GM19025 (cell line): ENCODE data around the gene CHRNA3.
"Not testable (repeated sequence)": the region's sequence is repeated elsewhere in the genome, so short reads cannot be mapped to it uniquely, and the experiment has no call there.

ENCODE experiments used
- ATAC-seq: cut with Tn5 transposase; IDR thresholded peaks from one replicate; pipeline ENCODE4 v1.9.1; 2021; ENCODE audit warnings: mild to moderate bottlenecking, low read depth, moderate library complexity; ENCODE audit not compliant: unreplicated experiment

CHRNA3 gene

GRCh38 chr15:78565097-78565950 lies 55.5 kb downstream of the CHRNA3 start, which contains the start of gene CHRNA5:
TSS of gene CHRNA5 (plus strand) at chr15:78565520. CDS start at chr15:78565720, 200 bp downstream.
- ATAC-seq, result peak; percentile 81

DNA sequence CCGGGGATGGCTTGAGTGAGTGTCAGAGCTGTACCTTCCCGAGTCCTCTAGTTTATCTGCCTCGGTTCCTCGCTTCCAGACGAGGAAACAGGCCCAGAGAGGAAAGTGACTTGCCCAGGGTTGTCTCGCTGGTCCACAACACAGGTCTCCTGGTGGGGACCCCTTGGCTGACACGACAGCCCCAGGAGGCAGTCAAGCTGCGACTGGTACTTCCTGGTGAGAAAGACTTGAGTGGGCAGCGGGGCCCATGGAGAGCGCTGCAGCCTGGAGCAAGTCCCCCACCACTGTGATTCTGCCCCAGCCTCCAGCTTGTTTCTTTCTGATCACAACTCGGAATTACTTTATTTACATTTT lies 56.1 kb downstream of the CHRNA3 start:
- no peak for ATAC-seq

DNA sequence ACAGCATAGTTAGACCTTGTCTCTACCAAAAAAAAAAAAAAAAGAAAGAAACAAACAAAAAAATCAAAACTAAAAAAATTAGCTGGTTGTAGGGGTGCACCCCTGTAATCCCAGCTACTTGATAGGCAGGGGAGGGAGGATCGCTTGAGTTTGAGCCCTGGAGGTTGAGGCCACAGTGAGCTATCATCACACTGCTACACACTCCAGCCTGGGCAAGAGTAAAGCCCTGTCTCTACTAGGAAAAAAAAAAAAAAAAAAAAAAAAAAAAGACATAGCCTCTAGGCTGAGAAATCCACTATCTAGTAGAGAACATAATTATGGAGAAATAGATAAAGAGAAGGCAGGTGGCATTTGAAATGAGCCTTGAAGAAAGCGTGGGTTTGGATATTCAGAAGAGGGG lies 57.7 kb downstream of the CHRNA3 start:
- no peak for ATAC-seq

DNA sequence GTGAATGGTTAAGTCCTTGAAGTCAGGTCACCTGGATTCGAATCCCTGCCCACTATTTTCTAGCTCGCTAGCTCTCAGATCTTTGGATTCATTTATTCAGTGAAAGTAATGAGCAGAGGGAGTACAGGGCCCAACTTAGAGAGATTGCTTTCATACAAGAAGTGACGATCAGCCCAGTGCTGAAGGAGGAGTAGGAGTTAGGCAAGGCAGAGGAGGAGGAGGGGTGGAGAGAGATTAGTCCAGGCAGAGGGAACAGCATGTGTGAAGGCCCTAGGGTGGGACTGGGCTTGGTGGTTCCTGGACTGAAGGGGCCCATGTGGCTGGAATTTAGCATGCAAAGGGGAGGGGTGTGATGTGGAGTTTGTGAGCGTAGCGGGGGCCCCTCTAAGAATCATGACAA lies 59.3 kb downstream of the CHRNA3 start:
- ATAC-seq, result no peak

- not testable (repeated sequence) for ATAC-seq
Measured at GRCh38 chr15:78560201-78560600, 60.6 kb downstream of the CHRNA3 start.

GRCh38 chr15:78552597-78552996 lies 68.2 kb downstream of the CHRNA3 start:
- no peak for ATAC-seq

DNA sequence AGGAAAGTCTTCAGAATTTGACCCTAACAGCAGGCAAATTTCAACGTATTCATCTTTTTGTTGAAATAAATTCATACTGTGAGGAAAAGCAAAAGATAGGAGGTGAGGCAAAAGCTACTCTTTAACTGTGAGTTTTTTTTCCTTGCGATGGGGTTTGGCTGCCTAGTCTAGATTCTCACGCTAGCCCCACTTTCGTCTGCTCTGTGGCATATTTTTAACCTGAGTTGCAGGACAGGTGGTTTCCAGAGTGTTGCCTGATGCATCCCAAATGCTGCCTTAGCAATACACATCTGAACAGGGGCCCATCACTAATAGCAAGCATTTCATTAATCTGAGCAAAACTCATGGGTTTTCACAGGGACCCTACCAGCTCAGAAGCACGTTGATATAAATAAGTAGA lies 68.9 kb downstream of the CHRNA3 start:
- no peak for ATAC-seq

DNA sequence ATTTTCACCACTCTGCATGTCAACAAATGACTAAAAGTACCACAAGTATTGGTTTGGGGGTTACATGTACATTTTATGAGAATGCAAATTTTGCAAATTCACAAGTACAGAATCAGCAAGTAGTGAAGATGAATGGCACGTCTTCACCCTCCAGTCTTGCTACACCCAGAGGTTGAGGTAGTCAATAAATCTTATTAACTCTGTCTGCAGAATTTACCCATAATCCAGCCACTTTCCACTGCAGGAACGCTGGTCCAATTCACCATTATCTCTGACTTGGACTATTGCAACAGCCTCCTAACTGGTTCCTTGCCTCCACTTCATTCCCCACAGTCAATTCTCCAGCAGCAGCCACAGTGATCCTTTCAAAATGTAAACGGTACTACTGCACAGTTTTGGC lies 70.0 kb downstream of the CHRNA3 start:
- no peak for ATAC-seq

- ATAC-seq, result no peak
Measured at GRCh38 chr15:78550194-78550593, 70.6 kb downstream of the CHRNA3 start.
